Activated CD4-positive, alpha-beta T cell treated with anti-CD3 and anti-CD28 coated beads, Interleukin-2, amount 50 U/mL, for 48 hours (primary cell): ENCODE results near the gene PALM2AKAP2.

Experiments used
- DNase-seq, 2 experiments: peaks; one replicate each; pipeline ENCODE4 v3.0.0-alpha.2; 2020

The PALM2AKAP2 gene

GRCh38 chr9:109775516-109775915 lies 4.5 kb upstream of the PALM2AKAP2 start:
- DNase-seq = no peak

- DNase-seq = no peak
These were observed 3.6 kb upstream of the PALM2AKAP2 start for GRCh38 chr9:109776391-109776790.

GRCh38 chr9:109780453-109781033 lies 545 bp downstream of the PALM2AKAP2 start:
- DNase-seq = no peak

- DNase-seq = no peak
These were observed 1.1 kb downstream of the PALM2AKAP2 start for GRCh38 chr9:109781086-109781485.

- DNase-seq = no peak
These were observed 1.7 kb downstream of the PALM2AKAP2 start for GRCh38 chr9:109781541-109782197.

GRCh38 chr9:109787735-109788134 lies 7.7 kb downstream of the PALM2AKAP2 start:
- no peak for DNase-seq

- DNase-seq = no peak
These were observed 9.6 kb downstream of the PALM2AKAP2 start for GRCh38 chr9:109789556-109789955.

- no peak for DNase-seq
These were observed 10.0 kb downstream of the PALM2AKAP2 start for GRCh38 chr9:109789971-109790370.

- DNase-seq = no peak
These were observed 11.1 kb downstream of the PALM2AKAP2 start for GRCh38 chr9:109791003-109791677.

GRCh38 chr9:109791747-109792146 lies 11.7 kb downstream of the PALM2AKAP2 start:
- DNase-seq = no peak

GRCh38 chr9:109792951-109793546 lies 13.1 kb downstream of the PALM2AKAP2 start:
- DNase-seq = no peak

GRCh38 chr9:109793921-109794320 lies 13.9 kb downstream of the PALM2AKAP2 start:
- no peak for DNase-seq

GRCh38 chr9:109794361-109795012 lies 14.5 kb downstream of the PALM2AKAP2 start:
- DNase-seq = no peak

- DNase-seq = no peak
These were observed 15.6 kb downstream of the PALM2AKAP2 start for GRCh38 chr9:109795613-109796012.

- DNase-seq = no peak
These were observed 16.1 kb downstream of the PALM2AKAP2 start for GRCh38 chr9:109796078-109796477.

- no peak for DNase-seq
These were observed 17.0 kb downstream of the PALM2AKAP2 start for GRCh38 chr9:109797006-109797405.

- no peak for DNase-seq
These were observed 17.5 kb downstream of the PALM2AKAP2 start for GRCh38 chr9:109797509-109797908.

- DNase-seq = no peak
These were observed 19.1 kb downstream of the PALM2AKAP2 start for GRCh38 chr9:109799141-109799540.

GRCh38 chr9:109799792-109800191 lies 19.8 kb downstream of the PALM2AKAP2 start:
- no peak for DNase-seq

- DNase-seq = no peak
These were observed 21.5 kb downstream of the PALM2AKAP2 start for GRCh38 chr9:109801484-109801883.

- no peak for DNase-seq
These were observed 22.5 kb downstream of the PALM2AKAP2 start for GRCh38 chr9:109802491-109802890.

GRCh38 chr9:109805050-109805449 lies 25.1 kb downstream of the PALM2AKAP2 start:
- no peak for DNase-seq

- no peak for DNase-seq
These were observed 26.6 kb downstream of the PALM2AKAP2 start for GRCh38 chr9:109806506-109807115.
